ENCODE results near the gene ZBTB44. TPM values are rescaled to one million over a fixed set of nuclear protein-coding genes. Genes with fewer than 3 reads are reported as not detected.

The ZBTB44 gene
- total RNA-seq, 1 donor from 2014 or later: 49.0 TPM

DNA sequence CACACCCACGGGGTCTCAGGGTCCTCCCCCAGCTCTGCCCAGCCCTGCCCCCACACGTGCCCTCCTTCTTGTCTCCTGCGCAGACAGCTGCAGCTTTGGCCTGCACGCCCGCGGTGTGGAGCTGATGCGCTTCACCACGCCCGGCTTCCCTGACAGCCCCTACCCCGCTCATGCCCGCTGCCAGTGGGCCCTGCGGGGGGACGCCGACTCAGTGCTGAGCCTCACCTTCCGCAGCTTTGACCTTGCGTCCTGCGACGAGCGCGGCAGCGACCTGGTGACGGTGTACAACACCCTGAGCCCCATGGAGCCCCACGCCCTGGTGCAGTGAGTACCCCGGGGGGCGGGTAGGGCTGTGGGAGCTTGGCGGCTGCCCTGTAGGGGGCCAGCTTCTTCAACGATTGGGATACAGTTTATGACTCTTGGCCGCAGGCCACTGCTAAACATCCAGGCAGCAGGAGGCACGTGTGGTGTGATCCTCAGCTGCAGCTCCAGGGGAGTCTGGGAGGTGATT, 124.3 kb downstream of the ZBTB44 start:
- no peak for DNase-seq
- intact Hi-C loops (cut with DNase I): no loop called here
- no peak for ATAC-seq (ENCODE audit: poor library complexity)

DNA sequence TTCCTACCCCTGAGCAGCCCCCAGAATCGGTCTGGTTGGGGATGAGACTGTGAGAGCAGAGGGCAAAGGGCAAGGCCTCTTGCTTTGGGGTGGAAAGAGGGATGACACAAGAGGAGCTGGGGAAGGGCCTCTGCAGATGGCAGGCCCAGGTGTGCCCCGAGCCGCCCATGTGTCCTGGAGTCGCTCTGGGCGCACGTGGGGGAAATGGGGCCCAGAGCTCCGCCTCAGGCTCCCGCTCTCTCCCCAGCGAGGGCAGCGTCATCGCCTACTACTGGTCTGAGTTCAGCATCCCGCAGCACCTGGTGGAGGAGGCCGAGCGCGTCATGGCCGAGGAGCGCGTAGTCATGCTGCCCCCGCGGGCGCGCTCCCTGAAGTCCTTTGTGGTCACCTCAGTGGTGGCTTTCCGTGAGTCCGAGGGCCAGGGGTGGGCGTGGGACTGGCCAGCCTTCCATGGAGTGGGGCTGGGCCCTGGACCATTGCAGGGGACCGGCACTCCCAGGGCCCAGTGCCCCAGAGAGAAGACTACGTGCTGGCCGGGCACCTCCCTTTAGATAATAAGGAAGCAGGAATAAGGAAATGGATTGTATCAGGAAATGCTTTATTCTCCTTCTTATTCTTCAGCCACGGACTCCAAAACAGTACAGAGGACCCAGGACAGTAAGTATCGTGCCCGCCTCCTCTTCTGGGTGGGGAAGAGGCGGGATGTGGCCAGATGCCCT, 125.1 kb downstream of the ZBTB44 start:
- intact Hi-C loops (cut with DNase I): no loop called here
- no peak for ATAC-seq (ENCODE audit: poor library complexity)

DNA sequence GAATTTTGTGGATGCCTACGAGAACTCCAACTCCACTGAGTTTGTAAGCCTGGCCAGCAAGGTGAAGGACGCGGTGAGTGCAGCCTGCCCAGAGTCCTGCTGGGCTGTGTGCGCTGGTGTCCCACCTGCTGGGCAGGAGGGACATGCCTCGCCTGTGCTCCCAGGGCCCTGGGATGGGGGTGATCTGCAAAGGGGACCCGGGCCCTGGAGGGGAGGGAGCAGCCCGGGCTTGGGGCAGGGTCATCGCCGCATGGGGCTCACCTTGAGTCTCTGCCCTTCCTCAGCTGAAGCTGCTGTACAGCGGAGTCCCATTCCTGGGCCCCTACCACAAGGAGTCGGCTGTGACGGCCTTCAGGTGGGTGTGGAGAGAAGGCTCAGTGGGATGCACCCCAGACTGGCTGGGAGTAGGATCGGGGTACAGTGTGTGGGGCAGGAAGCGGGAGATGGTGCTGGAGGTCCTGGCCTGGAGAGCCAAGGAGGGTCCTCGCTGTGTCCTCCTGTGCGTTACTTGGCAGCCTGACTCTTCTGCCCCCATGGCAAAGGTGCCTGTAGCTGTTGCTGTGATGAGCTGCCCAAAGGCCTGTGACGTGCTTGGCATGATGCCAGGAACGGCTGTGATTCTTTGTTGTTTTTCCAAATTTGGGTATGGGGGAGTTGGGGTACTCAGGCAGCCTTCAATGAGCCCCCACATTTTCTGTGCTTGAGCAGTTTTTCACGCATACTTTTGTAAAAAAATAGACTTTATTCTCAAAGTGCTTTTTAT, 126.0 kb downstream of the ZBTB44 start:
- ATAC-seq (ENCODE audit: poor library complexity) (no peak), DNase-seq (no peak)
- intact Hi-C loops (cut with DNase I): no loop called here

More for the DNA sequence above, 125.1 kb downstream of the ZBTB44 start:
- DNase-seq: no peak

DNA sequence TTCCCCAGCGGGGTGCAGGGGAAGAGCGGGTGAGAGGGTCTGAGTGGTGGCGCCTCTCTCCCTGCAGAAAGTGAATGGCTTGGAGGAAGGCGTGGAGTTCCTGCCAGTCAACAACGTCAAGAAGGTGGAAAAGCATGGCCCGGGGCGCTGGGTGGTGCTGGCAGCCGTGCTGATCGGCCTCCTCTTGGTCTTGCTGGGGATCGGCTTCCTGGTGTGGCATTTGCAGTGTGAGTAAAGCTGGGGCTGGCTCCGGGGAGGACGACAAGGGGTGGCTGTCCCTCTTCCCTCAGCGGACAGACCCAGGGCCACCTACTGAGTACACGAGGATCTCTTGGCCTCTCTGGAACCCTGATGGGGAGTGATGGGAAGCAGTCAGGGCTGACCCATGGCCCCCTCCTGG, 126.7 kb downstream of the ZBTB44 start:
- DNase-seq (no peak), ATAC-seq (ENCODE audit: poor library complexity) (no peak)
- intact Hi-C loops (cut with DNase I): no loop called here

DNA sequence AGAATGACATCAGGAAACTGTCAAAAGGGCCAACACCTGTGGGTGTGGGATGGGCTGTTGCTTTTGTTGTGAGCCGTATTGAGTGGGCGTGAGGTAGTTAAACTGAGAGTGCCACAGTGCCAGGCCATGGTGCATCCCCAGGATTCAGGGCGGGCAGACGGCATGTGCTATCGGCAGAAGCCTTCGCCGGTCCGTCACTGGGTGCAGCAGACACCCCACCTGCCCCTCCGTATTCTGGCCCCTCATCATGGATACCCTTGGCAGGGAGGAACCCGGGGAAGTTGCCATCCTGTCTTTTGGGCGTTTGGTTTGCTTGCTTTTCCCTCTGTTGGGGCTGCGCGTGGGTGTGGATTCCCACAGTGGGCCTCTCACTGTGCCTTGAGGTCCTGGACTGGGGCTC, 127.6 kb downstream of the ZBTB44 start:
- DNase-seq: no peak
- intact Hi-C loops (cut with DNase I): no loop called here
- ATAC-seq (ENCODE audit: poor library complexity): no peak

DNA sequence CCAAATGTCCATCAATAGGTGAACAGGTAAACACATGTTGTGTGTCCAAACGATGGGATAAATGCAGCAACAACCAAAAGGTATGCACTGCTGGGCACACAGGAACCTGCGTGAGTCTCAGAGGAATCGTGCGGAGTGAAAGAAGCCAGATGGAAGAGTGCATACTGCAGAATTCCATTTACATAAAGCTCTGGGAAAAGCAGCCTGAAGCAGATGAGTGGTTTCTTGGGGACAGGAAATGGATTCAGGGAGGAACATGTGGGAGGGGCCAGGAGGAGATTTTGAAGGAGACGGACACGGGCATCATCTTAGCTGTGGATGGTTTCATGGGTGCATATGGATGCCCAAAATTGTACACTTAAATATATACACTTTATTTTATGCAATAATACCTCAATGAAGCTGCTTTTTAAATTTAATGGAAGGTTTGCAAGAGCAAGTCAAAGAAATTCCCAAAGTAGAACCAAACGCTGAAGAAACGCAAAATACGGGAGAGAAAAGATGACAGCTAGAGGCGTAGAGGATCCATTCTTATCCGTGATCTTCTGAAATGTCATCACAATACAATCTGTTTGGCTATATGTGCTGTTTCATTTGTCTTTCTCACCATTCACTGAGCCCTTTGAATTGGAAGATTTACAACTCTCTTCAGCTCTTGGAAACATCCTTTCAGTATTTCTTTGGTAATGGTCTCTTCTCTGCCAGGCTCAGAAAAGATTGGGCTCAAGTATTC, 130.7 kb downstream of the ZBTB44 start:
- DNase-seq (no peak), ATAC-seq (ENCODE audit: poor library complexity) (no peak)
- intact Hi-C loops (cut with DNase I): no loop called here

DNA sequence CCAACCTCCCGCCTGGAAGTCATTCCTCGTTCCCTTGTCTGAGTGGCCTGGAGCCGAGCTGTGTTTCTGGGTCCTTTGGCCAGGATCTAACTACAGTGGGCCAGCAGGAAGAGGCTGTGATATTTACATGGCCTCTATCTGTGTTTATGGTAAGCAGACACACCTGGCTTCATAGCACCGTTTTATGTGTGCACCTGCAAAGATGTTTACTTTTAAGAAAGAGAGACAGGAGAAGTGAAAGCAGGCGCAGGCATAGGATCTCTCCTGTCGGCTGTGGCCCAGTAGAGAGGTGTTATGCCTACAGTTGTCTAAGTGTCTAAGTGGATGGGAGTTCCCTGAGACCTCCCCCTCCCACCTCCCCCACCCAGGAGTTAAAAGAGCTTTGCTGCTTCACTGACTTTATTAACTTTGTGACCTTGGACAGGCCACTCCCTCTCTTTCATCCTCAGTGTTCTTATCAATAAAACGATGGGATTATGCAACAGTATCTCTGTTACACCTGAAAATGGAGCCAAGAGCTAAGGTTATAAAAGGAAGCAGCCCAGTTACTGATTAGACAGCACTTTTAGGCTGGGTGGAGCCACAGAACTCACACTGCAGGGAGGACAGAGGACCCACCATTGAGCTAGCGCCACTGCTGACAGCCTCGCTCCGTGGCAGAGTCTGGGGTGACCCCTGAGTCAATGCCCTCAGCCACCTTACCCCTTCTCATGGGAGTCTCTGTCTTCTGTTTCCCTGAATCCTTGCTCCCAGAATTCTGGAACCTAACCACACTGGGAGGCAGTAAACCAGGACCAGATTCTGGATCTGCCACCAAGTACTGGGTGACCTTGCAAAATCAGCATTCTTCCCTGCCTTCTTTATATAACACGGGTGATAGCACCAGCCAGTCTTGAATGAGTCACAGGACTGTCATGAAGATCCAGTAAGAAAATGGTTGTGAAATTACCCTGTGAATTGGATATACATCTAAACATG, 133.1 kb downstream of the ZBTB44 start:
- no peak for DNase-seq
- ATAC-seq (ENCODE audit: poor library complexity): peak; percentile 85
- intact Hi-C loops (cut with DNase I): no loop called here

DNA sequence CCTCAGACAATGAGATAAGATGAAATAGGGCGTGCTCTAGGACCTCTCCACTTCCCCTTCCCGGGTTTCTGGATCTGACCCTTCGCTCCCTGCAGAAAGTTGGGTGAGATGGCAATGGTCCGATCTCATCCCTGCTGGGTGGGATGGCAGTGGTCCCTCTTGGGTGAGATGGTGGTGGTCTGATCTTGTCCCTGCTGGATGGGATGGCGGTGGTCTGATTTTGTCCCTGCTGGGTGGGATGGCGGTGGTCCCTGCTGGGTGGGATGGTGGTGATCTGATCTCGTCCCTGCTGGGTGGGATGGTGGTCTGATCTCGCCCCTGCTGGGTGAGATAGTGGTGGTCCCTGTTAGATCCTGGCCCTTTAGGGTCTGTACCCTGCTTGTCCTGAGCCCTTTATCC, 133.8 kb downstream of the ZBTB44 start:
- ATAC-seq (ENCODE audit: poor library complexity) (no peak), DNase-seq (no peak)
- intact Hi-C loops (cut with DNase I): no loop called here

DNA sequence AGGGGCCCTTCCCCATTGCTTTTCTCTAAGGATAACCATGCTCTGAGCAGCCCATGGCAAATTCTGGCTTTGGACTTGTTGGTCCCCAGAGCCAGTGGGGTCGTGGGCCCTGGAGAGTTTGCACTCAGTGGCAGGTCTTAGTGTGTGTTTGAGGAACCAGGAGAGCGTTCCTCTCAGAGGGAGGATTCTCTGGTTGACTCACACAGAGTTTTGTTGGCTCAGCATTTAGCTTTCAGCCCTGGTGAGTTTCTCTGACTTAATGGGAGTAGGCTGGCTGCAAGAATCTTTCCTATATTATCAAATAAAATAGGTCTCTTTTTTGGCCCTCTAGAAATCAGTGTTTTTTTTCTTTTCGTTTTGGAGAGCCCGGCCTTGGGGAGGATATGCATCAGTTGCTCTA, 134.2 kb downstream of the ZBTB44 start:
- intact Hi-C loops (cut with DNase I): no loop called here
- DNase-seq (no peak), ATAC-seq (ENCODE audit: poor library complexity) (no peak)

DNA sequence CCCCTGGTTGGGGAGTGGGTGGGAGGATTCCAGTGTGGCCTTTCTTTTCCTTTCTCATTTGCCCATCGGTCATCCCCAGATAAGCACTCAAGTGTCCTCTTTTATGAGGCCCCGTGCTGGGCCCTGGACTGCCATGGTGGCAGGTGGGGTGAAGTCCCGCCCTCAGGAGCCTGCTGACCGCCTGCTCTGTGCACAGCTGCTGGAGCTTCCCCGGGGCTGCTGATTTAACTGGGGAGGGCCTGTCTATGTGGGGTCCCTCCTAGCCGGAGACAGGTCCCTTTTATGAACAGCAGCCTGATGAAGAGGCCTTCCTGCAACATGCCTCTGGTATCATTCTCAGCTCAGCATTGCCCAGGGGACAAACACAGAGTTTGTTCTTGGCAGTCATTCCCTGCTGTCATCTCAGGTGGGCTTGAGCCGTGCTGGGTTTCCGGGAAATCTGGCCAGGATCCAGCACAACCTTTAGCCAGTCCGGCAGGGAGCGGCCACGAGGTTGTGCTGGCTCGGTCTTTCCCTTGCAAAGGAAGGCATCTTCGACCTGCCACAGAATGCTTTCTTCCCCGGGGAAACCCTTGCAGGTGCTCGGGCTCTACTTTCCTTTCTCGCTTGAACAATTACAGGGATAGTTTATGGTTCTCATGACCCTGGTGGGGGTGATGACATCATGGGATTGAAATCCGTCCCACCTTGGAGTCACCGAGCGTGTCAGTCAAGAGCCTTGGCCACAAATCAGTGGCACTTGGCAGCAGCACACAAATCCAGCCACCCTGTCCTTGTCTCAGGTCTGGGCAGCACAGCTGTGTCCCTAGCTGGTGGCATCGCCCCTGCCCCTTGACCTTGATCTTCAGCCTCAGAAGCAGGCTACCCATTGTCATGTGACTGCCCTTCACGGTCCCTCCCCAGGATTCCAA, 135.1 kb downstream of the ZBTB44 start:
- peak; percentile 4 for ATAC-seq (ENCODE audit: poor library complexity)
- intact Hi-C loops (cut with DNase I): no loop called here
- DNase-seq: no peak

DNA sequence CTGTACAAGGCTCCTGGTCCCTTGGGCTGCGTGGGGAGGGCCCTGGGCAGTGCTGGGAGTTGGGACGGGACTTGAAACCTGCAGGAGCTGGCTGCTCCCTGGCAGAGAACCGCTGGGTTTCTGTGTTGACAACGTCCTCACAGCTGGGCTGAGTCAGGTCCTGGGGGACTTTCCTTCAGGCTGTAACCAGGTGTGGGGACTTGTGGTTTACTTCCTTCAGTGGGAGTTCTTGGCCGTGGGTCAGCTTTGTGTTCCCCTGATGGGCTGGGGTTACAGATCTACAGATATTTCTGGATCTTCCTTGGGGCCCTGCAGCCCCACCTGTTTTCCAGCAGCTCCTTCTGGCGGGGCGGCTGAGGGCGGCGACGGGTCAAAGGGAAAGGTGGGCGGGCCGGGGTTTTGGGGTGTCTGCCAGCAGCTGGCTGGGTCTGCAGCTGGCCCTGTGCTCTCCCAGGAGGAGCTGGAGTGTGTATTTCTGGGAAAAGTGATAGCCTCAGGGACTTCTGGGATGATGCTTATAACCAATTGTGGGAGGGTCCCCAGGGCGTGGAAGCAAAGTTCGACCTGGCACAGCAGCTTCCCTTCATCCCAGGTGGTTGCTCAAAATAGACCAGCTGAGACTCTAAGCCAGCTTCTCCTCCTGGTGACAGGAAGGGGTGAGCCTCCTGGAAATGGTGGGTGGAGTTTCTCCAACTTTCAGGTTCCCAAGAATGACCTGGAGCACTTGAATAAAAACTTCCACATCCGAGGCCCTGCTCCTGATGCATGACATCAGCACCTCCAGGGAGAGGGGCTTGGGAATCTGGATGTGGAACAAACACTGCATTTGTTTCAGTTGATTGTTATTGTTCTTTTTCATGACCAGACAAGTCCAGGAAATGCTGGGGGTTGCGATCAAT, 136.0 kb downstream of the ZBTB44 start:
- DNase-seq (no peak), ATAC-seq (ENCODE audit: poor library complexity) (no peak)
- intact Hi-C loops (cut with DNase I): no loop called here

DNA sequence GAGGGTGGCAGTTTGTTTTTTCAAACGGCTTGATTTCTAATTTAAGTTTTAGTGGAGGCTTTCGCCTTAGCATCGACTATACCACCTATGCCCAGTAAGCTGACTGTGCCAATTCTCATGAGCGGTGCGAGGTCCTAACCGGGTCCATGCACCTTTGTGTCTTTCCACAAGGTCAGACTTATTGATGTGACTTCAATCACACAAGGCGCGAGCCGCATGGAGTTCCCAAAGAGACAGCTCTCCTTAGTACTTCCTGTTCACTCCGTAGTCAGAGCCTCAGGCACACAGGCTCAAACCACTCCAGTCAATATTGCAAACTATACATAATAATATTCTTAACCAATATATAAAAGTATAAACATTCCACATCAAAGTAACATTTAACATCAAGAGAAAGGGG, 136.9 kb downstream of the ZBTB44 start:
- no peak for ATAC-seq (ENCODE audit: poor library complexity)
- intact Hi-C loops (cut with DNase I): no loop called here
- no peak for DNase-seq

Other genes with a start within 250 kb of the ZBTB44 start
- 268 TPM for gene APLP2, start 245.0 kb downstream of the ZBTB44 start, total RNA-seq
- gene ST14, start 155.1 kb downstream of the ZBTB44 start, total RNA-seq: 1.8 TPM
- 0.48 TPM for gene ADAMTS8, start 113.7 kb upstream of the ZBTB44 start, total RNA-seq
- 43.5 TPM for gene ADAMTS15, start 133.7 kb upstream of the ZBTB44 start, total RNA-seq